PC-3 (cell line): ENCODE data around the gene NSF.
"Not testable (repeated sequence)": the region's sequence is repeated elsewhere in the genome, so short reads cannot be mapped to it uniquely, and the experiment has no call there.

Experiments used
- CTCF ChIP-seq: fragments of 300-600 bp; sonication (generic); conservative IDR thresholded peaks from 2 replicates; pipeline ENCODE4 v1.5.1; 2017; ENCODE audit warnings: antibody characterized with exemption, low read depth, mild to moderate bottlenecking, low read length
- EZH2 ChIP-seq: fragments of 300-600 bp; sonication (generic); IDR thresholded peaks from one replicate; pipeline ENCODE4 v1.6.1; 2017; ENCODE audit warnings: antibody characterized with exemption, mild to moderate bottlenecking, low read length; ENCODE audit not compliant: unreplicated experiment
- EZH2phosphoT487 ChIP-seq: fragments of 300-600 bp; sonication (generic); IDR thresholded peaks from 2 replicates; pipeline ENCODE4 v1.6.1; 2018; ENCODE audit warnings: mild to moderate bottlenecking, antibody characterized with exemption, low read length, borderline replicate concordance

- TF ChIP-seq CTCF, EZH2phosphoT487, EZH2: not testable (repeated sequence)
Observed at GRCh38 chr17:46618975-46619374, 28.5 kb downstream of the NSF start.
